ENCODE data around the gene R3HDM1.
"Not testable (repeated sequence)": the region's sequence is repeated elsewhere in the genome, so short reads cannot be mapped to it uniquely, and the experiment has no call there.

R3HDM1 gene

GRCh38 chr2:135647836-135648579, 116.7 kb downstream of the R3HDM1 start:
- DNase-seq: no peak

- DNase-seq: no peak
Measured at GRCh38 chr2:135650721-135651120, 119.4 kb downstream of the R3HDM1 start.

GRCh38 chr2:135651717-135652116, 120.4 kb downstream of the R3HDM1 start:
- DNase-seq: no peak

- DNase-seq: not testable (repeated sequence)
Measured at GRCh38 chr2:135654239-135654638, 123.0 kb downstream of the R3HDM1 start.

- DNase-seq: peak; percentile 56
Measured at GRCh38 chr2:135657806-135658582, 126.7 kb downstream of the R3HDM1 start.

- no peak for DNase-seq
Measured at GRCh38 chr2:135662088-135662487, 130.8 kb downstream of the R3HDM1 start.

GRCh38 chr2:135663148-135663700, 131.9 kb downstream of the R3HDM1 start:
- no peak for DNase-seq

- no peak for DNase-seq
Measured at GRCh38 chr2:135664623-135665068, 133.4 kb downstream of the R3HDM1 start.

- DNase-seq: no peak
Measured at GRCh38 chr2:135667045-135667444, 135.8 kb downstream of the R3HDM1 start.

GRCh38 chr2:135674453-135674852, 143.2 kb downstream of the R3HDM1 start:
- DNase-seq: no peak

- DNase-seq: no peak
Measured at GRCh38 chr2:135676031-135676430, 144.7 kb downstream of the R3HDM1 start.

- DNase-seq: no peak
Measured at GRCh38 chr2:135679125-135679524, 147.8 kb downstream of the R3HDM1 start.

- no peak for DNase-seq
Measured at GRCh38 chr2:135685361-135685760, 154.1 kb downstream of the R3HDM1 start.

- no peak for DNase-seq
Measured at GRCh38 chr2:135688978-135689377, 157.7 kb downstream of the R3HDM1 start.

- DNase-seq: no peak
Measured at GRCh38 chr2:135689679-135690078, 158.4 kb downstream of the R3HDM1 start.

GRCh38 chr2:135694711-135695110, 163.4 kb downstream of the R3HDM1 start:
- no peak for DNase-seq

GRCh38 chr2:135698838-135699237, 167.6 kb downstream of the R3HDM1 start:
- DNase-seq: no peak

- no peak for DNase-seq
Measured at GRCh38 chr2:135701442-135701841, 170.2 kb downstream of the R3HDM1 start.

GRCh38 chr2:135703300-135703699, 172.0 kb downstream of the R3HDM1 start:
- no peak for DNase-seq

- not testable (repeated sequence) for DNase-seq
Measured at GRCh38 chr2:135704075-135704474, 172.8 kb downstream of the R3HDM1 start.

GRCh38 chr2:135708159-135708558, 176.9 kb downstream of the R3HDM1 start:
- DNase-seq: no peak

GRCh38 chr2:135709992-135710391, 178.7 kb downstream of the R3HDM1 start:
- DNase-seq: peak; percentile 85

GRCh38 chr2:135715086-135715485, 183.8 kb downstream of the R3HDM1 start:
- DNase-seq: not testable (repeated sequence)
